ENCODE results near the gene UBXN11.

UBXN11 gene

DNA sequence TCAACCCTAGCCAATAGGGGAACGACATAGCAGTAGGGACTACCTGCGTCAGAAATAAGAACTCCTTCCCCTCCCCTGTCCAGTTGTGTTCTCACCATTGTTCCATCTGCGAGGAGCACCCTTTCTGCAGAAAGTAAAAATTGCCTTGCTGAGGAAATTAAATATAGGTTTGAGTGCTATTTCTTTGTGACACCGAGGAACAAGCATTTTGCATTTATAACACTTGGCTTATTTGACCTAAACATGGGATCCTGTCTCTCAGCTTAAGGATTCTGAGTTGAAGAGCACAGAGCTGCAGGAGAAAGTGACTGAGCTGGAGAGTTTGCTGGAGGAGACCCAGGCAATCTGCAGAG lies 37.3 kb downstream of the UBXN11 start:
- Histone ChIP-seq H3K4me3 (ENCODE audit: low read depth, low read length) (no peak overlapping the region), H3K36me3 (peaks cover 5% of the 10 kb centered on the region; the same call in 1 of the 2 replicates), H3K27me3 (no peaks in the 10 kb centered on the region), H3K4me1 (no peaks in the 10 kb centered on the region), H3K9me3 (no peaks in the 10 kb centered on the region)
- DNase-seq, result no peak
- TF ChIP-seq, protein P1, sequence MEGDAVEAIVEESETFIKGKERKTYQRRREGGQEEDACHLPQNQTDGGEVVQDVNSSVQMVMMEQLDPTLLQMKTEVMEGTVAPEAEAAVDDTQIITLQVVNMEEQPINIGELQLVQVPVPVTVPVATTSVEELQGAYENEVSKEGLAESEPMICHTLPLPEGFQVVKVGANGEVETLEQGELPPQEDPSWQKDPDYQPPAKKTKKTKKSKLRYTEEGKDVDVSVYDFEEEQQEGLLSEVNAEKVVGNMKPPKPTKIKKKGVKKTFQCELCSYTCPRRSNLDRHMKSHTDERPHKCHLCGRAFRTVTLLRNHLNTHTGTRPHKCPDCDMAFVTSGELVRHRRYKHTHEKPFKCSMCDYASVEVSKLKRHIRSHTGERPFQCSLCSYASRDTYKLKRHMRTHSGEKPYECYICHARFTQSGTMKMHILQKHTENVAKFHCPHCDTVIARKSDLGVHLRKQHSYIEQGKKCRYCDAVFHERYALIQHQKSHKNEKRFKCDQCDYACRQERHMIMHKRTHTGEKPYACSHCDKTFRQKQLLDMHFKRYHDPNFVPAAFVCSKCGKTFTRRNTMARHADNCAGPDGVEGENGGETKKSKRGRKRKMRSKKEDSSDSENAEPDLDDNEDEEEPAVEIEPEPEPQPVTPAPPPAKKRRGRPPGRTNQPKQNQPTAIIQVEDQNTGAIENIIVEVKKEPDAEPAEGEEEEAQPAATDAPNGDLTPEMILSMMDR (IDR thresholded peaks at IDR 0.05; ENCODE audit: low read depth, low read length), result no peak

DNA sequence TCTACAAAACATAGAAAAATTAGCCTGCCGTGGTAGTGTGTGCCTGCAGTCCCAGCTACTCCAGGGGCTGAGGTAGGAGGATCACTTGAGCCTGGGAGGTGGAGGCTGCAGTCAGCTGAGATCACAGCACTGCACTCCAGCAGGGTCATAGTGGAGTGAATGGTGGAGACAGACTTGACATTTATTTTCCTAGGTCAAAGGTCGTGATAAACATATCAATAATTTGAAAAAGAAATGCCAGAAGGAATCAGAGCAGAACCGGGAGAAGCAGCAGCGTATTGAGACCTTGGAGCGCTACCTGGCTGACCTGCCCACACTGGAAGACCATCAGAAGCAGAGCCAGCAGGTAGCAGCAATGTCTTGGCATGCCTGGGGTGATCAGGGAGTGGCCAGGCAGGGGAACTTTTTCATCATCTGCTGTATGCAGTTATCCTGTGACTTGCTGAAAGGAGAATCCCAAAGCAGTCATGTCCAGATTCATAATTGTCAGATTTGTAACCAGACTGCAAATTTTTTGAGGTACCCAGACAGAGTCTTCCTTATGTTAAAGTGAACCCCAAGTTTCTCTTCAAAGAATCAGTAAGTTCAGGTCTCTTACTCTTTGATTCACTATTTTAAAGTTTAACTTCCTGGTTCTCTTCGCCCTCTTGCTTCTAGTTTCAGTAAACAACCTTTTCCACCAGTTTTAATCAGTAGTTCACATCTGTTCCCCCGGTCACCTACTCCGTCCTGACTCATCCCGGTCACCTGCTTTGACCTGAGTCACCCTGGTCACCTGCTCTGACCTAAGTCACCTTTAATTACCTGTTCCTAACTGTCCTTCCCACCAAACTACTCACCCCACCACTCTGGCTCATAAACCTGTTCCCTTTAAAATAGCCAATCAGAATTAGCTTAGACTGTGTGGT lies 37.9 kb downstream of the UBXN11 start:
- TF ChIP-seq, protein P1 (IDR thresholded peaks at IDR 0.05; ENCODE audit: low read depth, low read length), result no peak
- H3K4me1 ChIP-seq, result no peaks in the 10 kb centered on the region
- H3K4me3 ChIP-seq (ENCODE audit: low read depth, low read length), result no peak overlapping the region
- DNase-seq, result no peak
- no peaks in the 10 kb centered on the region for H3K9me3 ChIP-seq
- peaks cover 5% of the 10 kb centered on the region; the same call in 1 of the 2 replicates for H3K36me3 ChIP-seq
- H3K27me3 ChIP-seq, result no peaks in the 10 kb centered on the region

DNA sequence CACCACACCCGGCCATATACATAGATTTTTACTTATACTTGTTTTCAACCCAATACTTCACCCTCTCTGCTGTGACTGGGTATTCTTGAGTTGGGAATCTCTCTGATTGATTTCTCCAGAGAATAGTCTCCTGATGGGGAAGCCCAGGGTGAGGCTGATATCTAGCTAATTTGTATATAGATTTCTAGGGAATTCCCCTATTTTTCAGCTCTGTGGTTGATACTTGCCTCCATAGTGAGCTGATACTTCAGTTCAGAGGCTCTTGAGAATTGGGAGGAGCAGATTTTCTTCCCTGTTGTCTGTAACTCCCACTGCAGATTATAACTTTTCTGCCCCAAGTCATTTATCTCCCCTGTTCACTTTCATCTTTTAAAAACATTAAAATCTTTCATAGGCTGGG lies 41.0 kb downstream of the UBXN11 start:
- Histone ChIP-seq H3K36me3 (peaks cover 5% of the 10 kb centered on the region), H3K9me3 (no peaks in the 10 kb centered on the region), H3K27me3 (no peaks in the 10 kb centered on the region), H3K4me3 (ENCODE audit: low read depth, low read length) (no peak overlapping the region), H3K4me1 (no peaks in the 10 kb centered on the region)
- DNase-seq, result no peak
- TF ChIP-seq, protein P1 (IDR thresholded peaks at IDR 0.05; ENCODE audit: low read depth, low read length), result no peak

DNA sequence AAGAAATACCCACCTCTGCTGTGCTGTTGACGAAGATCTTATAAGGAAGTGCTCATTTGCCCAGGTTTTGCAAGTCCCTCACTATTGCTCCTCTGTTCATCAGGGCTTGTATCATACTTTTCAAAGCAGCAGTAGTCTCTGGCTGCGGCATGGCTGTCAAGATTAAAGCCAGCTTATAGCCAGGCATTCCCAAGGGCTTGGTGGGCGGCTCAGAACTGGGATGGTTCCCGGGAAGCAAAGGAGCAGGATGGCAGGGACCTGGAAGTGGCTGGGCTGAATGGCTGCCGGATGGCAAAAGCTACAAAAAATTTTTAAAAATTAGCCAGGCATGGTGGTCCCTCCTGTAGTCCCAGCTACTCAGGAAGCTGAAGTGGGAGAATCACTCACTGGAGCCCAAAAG lies 43.2 kb downstream of the UBXN11 start:
- Histone ChIP-seq H3K4me3 (ENCODE audit: low read depth, low read length) (no peak overlapping the region), H3K9me3 (no peaks in the 10 kb centered on the region), H3K27me3 (no peaks in the 10 kb centered on the region), H3K4me1 (no peaks in the 10 kb centered on the region), H3K36me3 (peaks cover 4% of the 10 kb centered on the region)
- DNase-seq, result no peak
- TF ChIP-seq, protein P1 (IDR thresholded peaks at IDR 0.05; ENCODE audit: low read depth, low read length), result no peak

DNA sequence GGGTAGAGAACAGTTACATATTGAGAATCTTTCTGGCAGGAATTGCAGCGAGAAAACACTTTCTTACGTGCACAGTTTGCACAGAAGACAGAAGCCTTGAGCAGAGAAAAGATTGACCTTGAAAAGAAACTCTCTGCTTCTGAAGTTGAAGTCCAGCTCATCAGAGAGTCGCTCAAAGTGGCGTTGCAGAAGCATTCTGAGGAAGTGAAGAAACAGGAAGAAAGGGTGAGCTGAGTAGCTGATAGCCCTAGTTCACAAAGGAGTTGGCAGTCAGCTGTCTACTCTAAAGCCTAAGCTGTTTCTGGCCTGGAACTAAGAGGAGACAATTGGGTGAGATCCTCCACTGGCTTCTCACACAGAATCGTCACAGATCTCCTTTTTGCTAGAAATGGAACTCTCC lies 46.9 kb downstream of the UBXN11 start:
- Histone ChIP-seq H3K4me1 (no peaks in the 10 kb centered on the region), H3K36me3 (peaks cover 9% of the 10 kb centered on the region), H3K9me3 (no peaks in the 10 kb centered on the region), H3K27me3 (no peaks in the 10 kb centered on the region), H3K4me3 (ENCODE audit: low read depth, low read length) (no peak overlapping the region)
- DNase-seq, result no peak
- TF ChIP-seq, protein P1 (IDR thresholded peaks at IDR 0.05; ENCODE audit: low read depth, low read length), result no peak

DNA sequence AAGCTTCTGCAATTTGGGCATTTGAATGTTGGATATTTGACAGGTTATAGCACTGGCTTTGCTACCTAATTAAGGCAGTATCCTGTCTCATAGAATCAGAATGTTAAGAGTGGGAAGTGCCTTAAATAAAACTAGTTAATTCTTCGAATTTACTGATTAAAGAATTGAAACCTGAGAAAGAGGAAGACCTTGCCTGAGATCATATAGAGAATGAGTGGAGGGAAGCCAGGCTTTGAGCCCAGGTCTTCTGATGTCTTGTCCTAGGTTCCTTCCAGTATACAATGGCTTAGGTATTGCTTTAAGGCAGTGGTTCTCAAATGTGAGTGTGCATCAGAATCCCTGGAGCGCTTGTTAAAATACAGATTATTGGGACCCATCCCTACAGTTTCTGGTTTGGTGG lies 47.4 kb downstream of the UBXN11 start:
- Histone ChIP-seq H3K4me1 (no peaks in the 10 kb centered on the region), H3K9me3 (no peaks in the 10 kb centered on the region), H3K4me3 (ENCODE audit: low read depth, low read length) (no peak overlapping the region), H3K27me3 (no peaks in the 10 kb centered on the region), H3K36me3 (peaks cover 9% of the 10 kb centered on the region)
- no peak for DNase-seq
- TF ChIP-seq, protein P1 (IDR thresholded peaks at IDR 0.05; ENCODE audit: low read depth, low read length), result no peak
